Cardiac septum (tissue), 1 donor: ENCODE results near the gene ASB1. TPM values are rescaled to one million over a fixed set of nuclear protein-coding genes. Genes with fewer than 3 reads are reported as not detected.

Experiments
- DNase-seq: peaks from one replicate; pipeline ENCODE4 v3.0.0-alpha.2; 2020; ENCODE audit warnings: low spot score
- intact Hi-C: fragments of 100-400 bp; cut with DNase I; formaldehyde crosslinking; loops from one replicate; pipeline ENCODE4 v1.14.0; 2022
- total RNA-seq: library from RNA; stranded (reverse); fragmentation: NEBNext Ultra II Directional; extraction: Animal tissue kit (Norgen Biotek cat#: 25700); gene quantifications from one replicate; pipeline ENCODE4 v1.2.1, GENCODE V29; 2021
- donor health status: DM: no; HTN: no; CAD: no.

Gene ASB1
- total RNA-seq, 1 donor from 2014 or later = 54.8 TPM

DNA sequence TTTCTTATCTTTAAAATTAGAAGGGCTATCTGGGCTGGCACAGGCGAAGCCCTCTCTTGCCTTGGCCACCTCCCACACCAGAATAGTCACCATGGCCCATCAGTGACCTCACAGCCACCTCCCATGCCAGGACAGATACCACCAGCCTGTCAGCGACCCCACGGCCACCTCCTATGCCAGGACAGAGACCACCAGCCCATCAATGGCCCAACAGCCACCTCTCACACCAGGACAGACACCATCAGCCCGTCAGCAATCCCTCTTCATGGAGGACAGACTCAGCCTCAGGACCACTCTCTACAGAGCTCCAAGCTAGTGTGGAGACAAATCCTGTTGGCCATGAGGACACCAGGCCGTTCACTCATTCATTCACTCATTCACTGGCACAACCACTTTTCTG, 74.6 kb downstream of the ASB1 start:
- intact Hi-C loops = no loop called here
- peak; percentile 59 for DNase-seq

Other genes starting within 250 kb of the ASB1 start
- 29.5 TPM for gene ILKAP, start 223.2 kb upstream of the ASB1 start, total RNA-seq
- gene HES6, start 186.9 kb upstream of the ASB1 start, total RNA-seq = 2.7 TPM
- 13.0 TPM for gene PER2, start 138.3 kb upstream of the ASB1 start, total RNA-seq
- gene TRAF3IP1, start 106.4 kb upstream of the ASB1 start, total RNA-seq = 16.3 TPM